MM.1S (cell line): ENCODE data around the gene CR1L.

Experiments used
- EZH2 ChIP-seq: fragments of 300-600 bp; sonication (generic); optimal IDR thresholded peaks from 2 replicates; pipeline ENCODE3; 2017; ENCODE audit warnings: low read depth, mild to moderate bottlenecking, antibody characterized with exemption, low read length, mixed read lengths
- TF ChIP-seq, protein P1 (sequence below): fragments of 300-600 bp; sonication (generic); IDR thresholded peaks from 2 replicates; pipeline ENCODE4 v1.5.1; 2016; ENCODE audit warnings: antibody characterized with exemption, low read length, mixed read lengths

DNA sequence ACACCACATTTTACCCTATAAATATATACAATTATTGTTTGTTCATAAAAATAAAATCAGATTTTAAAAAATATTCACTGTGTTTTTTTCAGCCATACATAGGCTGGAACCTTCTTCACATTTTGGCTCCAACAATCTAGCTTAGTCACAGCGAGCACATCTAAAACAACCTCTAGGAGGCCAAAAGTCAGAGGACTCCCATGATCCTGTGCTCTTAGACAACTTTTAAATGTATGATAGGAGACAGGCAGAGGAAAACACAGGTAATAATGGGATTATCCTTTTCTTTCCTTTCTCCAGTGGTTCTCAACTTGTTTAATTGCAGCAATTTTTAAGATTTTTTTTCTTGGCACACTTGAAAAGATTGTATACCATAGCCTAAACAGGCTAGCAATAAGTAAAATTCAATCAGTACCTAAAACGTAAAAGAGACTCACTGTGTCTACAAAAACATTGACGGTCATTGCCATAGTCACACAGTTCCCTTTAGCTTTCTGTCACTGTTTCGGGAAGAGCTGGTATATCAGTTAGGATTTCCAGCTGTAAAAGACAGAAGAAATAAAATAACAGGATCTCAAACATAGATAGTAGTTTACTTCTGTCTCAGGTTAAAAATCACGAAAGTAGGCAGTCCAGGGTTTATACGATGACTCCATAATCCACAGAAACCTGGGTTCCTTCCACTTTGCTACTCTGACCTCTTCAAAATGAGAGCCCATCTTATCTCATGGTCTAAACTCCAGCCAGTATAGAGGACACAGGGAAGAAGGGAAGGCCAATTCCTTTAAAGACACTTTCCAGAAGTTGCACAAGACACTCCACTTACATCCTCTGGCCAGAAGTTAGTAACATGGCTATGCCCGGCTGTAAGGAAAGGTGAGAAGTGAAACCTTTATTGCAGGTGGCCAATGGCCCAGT, 39.2 kb upstream of the CR1L start:
- TF ChIP-seq, protein P1, sequence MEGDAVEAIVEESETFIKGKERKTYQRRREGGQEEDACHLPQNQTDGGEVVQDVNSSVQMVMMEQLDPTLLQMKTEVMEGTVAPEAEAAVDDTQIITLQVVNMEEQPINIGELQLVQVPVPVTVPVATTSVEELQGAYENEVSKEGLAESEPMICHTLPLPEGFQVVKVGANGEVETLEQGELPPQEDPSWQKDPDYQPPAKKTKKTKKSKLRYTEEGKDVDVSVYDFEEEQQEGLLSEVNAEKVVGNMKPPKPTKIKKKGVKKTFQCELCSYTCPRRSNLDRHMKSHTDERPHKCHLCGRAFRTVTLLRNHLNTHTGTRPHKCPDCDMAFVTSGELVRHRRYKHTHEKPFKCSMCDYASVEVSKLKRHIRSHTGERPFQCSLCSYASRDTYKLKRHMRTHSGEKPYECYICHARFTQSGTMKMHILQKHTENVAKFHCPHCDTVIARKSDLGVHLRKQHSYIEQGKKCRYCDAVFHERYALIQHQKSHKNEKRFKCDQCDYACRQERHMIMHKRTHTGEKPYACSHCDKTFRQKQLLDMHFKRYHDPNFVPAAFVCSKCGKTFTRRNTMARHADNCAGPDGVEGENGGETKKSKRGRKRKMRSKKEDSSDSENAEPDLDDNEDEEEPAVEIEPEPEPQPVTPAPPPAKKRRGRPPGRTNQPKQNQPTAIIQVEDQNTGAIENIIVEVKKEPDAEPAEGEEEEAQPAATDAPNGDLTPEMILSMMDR: no peak
- no peak for TF ChIP-seq EZH2
